ENCODE results near the gene TBP. TPM values are rescaled to one million over a fixed set of nuclear protein-coding genes. Genes with fewer than 3 reads are reported as not detected.

Gene TBP
- total RNA-seq, 1 experiment from 2014 or later: 20.6 TPM

- no peak for DNase-seq (ENCODE audit: low spot score)
- H3K4me3 Mint-ChIP-seq: no peak overlapping the region
- TF ChIP-seq IRF1 (CRISPR knock-in tag; IDR thresholded peaks at IDR 0.05): no peak
- no peak for TF ChIP-seq JUN (CRISPR knock-in tag; IDR thresholded peaks at IDR 0.05)
- TF ChIP-seq ZNF423 (CRISPR knock-in tag; IDR thresholded peaks at IDR 0.05): no peak
- no peak for ATAC-seq
- no peaks in the 10 kb centered on the region for H3K4me1 Mint-ChIP-seq
- H3K9me3 Mint-ChIP-seq: no peaks in the 10 kb centered on the region
- ChIA-PET POLR2A (no interaction called here), CTCF (no interaction called here)
- no peaks in the 10 kb centered on the region for H3K27me3 Mint-ChIP-seq (ENCODE audit: low read depth)
- H3K36me3 Mint-ChIP-seq: peaks cover 60% of the 10 kb centered on the region
- H3K27ac Mint-ChIP-seq: no peak overlapping the region
Observed at GRCh38 chr6:170564936-170565530, 10.9 kb downstream of the TBP start.

- ChIA-PET POLR2A (no interaction called here), CTCF (no interaction called here)
- TF ChIP-seq, protein P1, sequence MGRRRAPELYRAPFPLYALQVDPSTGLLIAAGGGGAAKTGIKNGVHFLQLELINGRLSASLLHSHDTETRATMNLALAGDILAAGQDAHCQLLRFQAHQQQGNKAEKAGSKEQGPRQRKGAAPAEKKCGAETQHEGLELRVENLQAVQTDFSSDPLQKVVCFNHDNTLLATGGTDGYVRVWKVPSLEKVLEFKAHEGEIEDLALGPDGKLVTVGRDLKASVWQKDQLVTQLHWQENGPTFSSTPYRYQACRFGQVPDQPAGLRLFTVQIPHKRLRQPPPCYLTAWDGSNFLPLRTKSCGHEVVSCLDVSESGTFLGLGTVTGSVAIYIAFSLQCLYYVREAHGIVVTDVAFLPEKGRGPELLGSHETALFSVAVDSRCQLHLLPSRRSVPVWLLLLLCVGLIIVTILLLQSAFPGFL (CRISPR knock-in tag; IDR thresholded peaks at IDR 0.05; ENCODE audit: borderline replicate concordance): no peak
- TF ChIP-seq ZNF671 (CRISPR knock-in tag; IDR thresholded peaks at IDR 0.05) (no peak), JAZF1 (CRISPR knock-in tag; IDR thresholded peaks at IDR 0.05) (no peak), ZNF121 (CRISPR knock-in tag; IDR thresholded peaks at IDR 0.05) (no peak), JUN (CRISPR knock-in tag; IDR thresholded peaks at IDR 0.05) (no peak), KAT7 (CRISPR knock-in tag; IDR thresholded peaks at IDR 0.05; ENCODE audit: borderline replicate concordance) (no peak), ETV6 (CRISPR knock-in tag; IDR thresholded peaks at IDR 0.05) (no peak)
- TF ChIP-seq, protein P2, sequence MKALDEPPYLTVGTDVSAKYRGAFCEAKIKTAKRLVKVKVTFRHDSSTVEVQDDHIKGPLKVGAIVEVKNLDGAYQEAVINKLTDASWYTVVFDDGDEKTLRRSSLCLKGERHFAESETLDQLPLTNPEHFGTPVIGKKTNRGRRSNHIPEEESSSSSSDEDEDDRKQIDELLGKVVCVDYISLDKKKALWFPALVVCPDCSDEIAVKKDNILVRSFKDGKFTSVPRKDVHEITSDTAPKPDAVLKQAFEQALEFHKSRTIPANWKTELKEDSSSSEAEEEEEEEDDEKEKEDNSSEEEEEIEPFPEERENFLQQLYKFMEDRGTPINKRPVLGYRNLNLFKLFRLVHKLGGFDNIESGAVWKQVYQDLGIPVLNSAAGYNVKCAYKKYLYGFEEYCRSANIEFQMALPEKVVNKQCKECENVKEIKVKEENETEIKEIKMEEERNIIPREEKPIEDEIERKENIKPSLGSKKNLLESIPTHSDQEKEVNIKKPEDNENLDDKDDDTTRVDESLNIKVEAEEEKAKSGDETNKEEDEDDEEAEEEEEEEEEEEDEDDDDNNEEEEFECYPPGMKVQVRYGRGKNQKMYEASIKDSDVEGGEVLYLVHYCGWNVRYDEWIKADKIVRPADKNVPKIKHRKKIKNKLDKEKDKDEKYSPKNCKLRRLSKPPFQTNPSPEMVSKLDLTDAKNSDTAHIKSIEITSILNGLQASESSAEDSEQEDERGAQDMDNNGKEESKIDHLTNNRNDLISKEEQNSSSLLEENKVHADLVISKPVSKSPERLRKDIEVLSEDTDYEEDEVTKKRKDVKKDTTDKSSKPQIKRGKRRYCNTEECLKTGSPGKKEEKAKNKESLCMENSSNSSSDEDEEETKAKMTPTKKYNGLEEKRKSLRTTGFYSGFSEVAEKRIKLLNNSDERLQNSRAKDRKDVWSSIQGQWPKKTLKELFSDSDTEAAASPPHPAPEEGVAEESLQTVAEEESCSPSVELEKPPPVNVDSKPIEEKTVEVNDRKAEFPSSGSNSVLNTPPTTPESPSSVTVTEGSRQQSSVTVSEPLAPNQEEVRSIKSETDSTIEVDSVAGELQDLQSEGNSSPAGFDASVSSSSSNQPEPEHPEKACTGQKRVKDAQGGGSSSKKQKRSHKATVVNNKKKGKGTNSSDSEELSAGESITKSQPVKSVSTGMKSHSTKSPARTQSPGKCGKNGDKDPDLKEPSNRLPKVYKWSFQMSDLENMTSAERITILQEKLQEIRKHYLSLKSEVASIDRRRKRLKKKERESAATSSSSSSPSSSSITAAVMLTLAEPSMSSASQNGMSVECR (CRISPR knock-in tag; IDR thresholded peaks at IDR 0.05; ENCODE audit: borderline replicate concordance): no peak
- TF ChIP-seq, protein P3, sequence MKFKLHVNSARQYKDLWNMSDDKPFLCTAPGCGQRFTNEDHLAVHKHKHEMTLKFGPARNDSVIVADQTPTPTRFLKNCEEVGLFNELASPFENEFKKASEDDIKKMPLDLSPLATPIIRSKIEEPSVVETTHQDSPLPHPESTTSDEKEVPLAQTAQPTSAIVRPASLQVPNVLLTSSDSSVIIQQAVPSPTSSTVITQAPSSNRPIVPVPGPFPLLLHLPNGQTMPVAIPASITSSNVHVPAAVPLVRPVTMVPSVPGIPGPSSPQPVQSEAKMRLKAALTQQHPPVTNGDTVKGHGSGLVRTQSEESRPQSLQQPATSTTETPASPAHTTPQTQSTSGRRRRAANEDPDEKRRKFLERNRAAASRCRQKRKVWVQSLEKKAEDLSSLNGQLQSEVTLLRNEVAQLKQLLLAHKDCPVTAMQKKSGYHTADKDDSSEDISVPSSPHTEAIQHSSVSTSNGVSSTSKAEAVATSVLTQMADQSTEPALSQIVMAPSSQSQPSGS (CRISPR knock-in tag; IDR thresholded peaks at IDR 0.05; ENCODE audit: borderline replicate concordance, low read depth): no peak
- H3K36me3 Mint-ChIP-seq: peaks cover 42% of the 10 kb centered on the region
- H3K27ac Mint-ChIP-seq: no peak overlapping the region
- H3K4me3 Mint-ChIP-seq: no peak overlapping the region
- H3K27me3 Mint-ChIP-seq (ENCODE audit: low read depth): no peaks in the 10 kb centered on the region
- DNase-seq (ENCODE audit: low spot score) (no peak), ATAC-seq (no peak)
- H3K4me1 Mint-ChIP-seq: no peaks in the 10 kb centered on the region
- H3K9me3 Mint-ChIP-seq: no peaks in the 10 kb centered on the region
Observed at GRCh38 chr6:170572704-170573466, 18.7 kb downstream of the TBP start.

DNA sequence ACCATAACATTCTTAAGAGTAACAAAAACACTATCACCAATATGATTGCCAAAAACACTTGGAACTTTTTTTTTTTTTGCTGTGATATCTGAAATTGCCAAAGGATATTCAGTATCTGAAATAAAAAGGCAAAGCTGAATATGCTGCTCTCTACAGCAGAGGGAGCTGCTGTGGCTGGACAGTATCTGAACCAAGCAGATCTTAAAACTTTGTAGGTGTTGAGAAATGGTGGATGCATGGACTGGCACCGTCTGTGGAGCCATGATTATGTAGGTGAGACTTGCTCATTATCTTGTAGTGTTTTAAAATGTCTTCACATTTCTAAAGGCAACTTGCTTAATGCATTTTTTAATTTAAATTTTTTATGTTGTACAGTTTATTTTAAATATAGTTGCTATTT lies 21.1 kb downstream of the TBP start:
- TF ChIP-seq, protein P4, sequence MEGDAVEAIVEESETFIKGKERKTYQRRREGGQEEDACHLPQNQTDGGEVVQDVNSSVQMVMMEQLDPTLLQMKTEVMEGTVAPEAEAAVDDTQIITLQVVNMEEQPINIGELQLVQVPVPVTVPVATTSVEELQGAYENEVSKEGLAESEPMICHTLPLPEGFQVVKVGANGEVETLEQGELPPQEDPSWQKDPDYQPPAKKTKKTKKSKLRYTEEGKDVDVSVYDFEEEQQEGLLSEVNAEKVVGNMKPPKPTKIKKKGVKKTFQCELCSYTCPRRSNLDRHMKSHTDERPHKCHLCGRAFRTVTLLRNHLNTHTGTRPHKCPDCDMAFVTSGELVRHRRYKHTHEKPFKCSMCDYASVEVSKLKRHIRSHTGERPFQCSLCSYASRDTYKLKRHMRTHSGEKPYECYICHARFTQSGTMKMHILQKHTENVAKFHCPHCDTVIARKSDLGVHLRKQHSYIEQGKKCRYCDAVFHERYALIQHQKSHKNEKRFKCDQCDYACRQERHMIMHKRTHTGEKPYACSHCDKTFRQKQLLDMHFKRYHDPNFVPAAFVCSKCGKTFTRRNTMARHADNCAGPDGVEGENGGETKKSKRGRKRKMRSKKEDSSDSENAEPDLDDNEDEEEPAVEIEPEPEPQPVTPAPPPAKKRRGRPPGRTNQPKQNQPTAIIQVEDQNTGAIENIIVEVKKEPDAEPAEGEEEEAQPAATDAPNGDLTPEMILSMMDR (IDR thresholded peaks at IDR 0.05): 0 out of 2 replicates have a peak, but pooled peaks have one; percentile 10
- TF ChIP-seq, protein P1 (CRISPR knock-in tag; IDR thresholded peaks at IDR 0.05; ENCODE audit: borderline replicate concordance): no peak
- TF ChIP-seq, protein P5, sequence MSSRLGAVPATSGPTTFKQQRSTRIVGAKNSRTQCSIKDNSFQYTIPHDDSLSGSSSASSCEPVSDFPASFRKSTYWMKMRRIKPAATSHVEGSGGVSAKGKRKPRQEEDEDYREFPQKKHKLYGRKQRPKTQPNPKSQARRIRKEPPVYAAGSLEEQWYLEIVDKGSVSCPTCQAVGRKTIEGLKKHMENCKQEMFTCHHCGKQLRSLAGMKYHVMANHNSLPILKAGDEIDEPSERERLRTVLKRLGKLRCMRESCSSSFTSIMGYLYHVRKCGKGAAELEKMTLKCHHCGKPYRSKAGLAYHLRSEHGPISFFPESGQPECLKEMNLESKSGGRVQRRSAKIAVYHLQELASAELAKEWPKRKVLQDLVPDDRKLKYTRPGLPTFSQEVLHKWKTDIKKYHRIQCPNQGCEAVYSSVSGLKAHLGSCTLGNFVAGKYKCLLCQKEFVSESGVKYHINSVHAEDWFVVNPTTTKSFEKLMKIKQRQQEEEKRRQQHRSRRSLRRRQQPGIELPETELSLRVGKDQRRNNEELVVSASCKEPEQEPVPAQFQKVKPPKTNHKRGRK (CRISPR knock-in tag; IDR thresholded peaks at IDR 0.05; ENCODE audit: borderline replicate concordance): no peak
- no peak for TF ChIP-seq ELF4 (CRISPR knock-in tag; IDR thresholded peaks at IDR 0.05; ENCODE audit: low read depth)
- CTCF ChIA-PET: interaction anchor here (0.7 to 1.8 kb wide), 4 partner anchors 9 to 45 kb away, joined by 3 to 15 read pairs (median 4); partner anchors contain the start of gene PDCD2
- ATAC-seq (peak; percentile 70), DNase-seq (ENCODE audit: low spot score) (no peak)
- H3K36me3 Mint-ChIP-seq: peaks cover 45% of the 10 kb centered on the region
- POLR2A ChIA-PET: interaction anchor here (1.4 kb wide), 1 partner anchor 9 kb away, joined by 4 read pairs; the partner anchor contains the start of gene PDCD2
- no peaks in the 10 kb centered on the region for H3K9me3 Mint-ChIP-seq
- H3K27me3 Mint-ChIP-seq (ENCODE audit: low read depth): no peaks in the 10 kb centered on the region
- H3K27ac Mint-ChIP-seq: no peak overlapping the region
- no peaks in the 10 kb centered on the region for H3K4me1 Mint-ChIP-seq
- H3K4me3 Mint-ChIP-seq: no peak overlapping the region
